Epithelial cell of esophagus (primary cell): ENCODE measurements around the gene PCDH15.
"Not testable (repeated sequence)": the region's sequence is repeated elsewhere in the genome, so short reads cannot be mapped to it uniquely, and the experiment has no call there.

Source experiments
- DNase-seq: peaks from one replicate; pipeline ENCODE4 v3.0.0; 2010; ENCODE audit warnings: low read depth
- H3K4me3 ChIP-seq: 2 replicates; pipeline ENCODE4 v1.5.1; 2011; ENCODE audit warnings: mild to moderate bottlenecking, low read length, control low read depth
- CTCF ChIP-seq: IDR thresholded peaks from 2 replicates; pipeline ENCODE4 v1.5.1; 2011; ENCODE audit warnings: low read depth, mild to moderate bottlenecking, low read length, control low read depth, inconsistent platforms; ENCODE audit not compliant: insufficient read depth; ENCODE audit errors: missing control alignments

The PCDH15 gene

GRCh38 chr10:54396031-54396430, 405.0 kb downstream of the PCDH15 start:
- DNase-seq, result no peak
- no peak overlapping the region for H3K4me3 ChIP-seq
- no peak for TF ChIP-seq CTCF

- H3K4me3 ChIP-seq, DNase-seq: not testable (repeated sequence)
Measured at GRCh38 chr10:54394598-54394997, 406.4 kb downstream of the PCDH15 start.

GRCh38 chr10:54372179-54372578, 428.9 kb downstream of the PCDH15 start:
- no peak for TF ChIP-seq CTCF
- H3K4me3 ChIP-seq, result no peak overlapping the region
- no peak for DNase-seq

- no peak overlapping the region for H3K4me3 ChIP-seq
- TF ChIP-seq CTCF, result no peak
- no peak for DNase-seq
Measured at GRCh38 chr10:54368984-54369383, 432.0 kb downstream of the PCDH15 start.

- no peak overlapping the region for H3K4me3 ChIP-seq
- no peak for TF ChIP-seq CTCF
- peak; percentile 2 for DNase-seq
Measured at GRCh38 chr10:54363390-54363789, 437.6 kb downstream of the PCDH15 start.

- no peak overlapping the region for H3K4me3 ChIP-seq
- DNase-seq, result no peak
- no peak for TF ChIP-seq CTCF
Measured at GRCh38 chr10:54342058-54342457, 459.0 kb downstream of the PCDH15 start.

GRCh38 chr10:54335296-54335695, 465.7 kb downstream of the PCDH15 start:
- no peak for TF ChIP-seq CTCF
- no peak overlapping the region for H3K4me3 ChIP-seq
- no peak for DNase-seq

GRCh38 chr10:54319341-54319740, 481.7 kb downstream of the PCDH15 start:
- TF ChIP-seq CTCF, result no peak
- no peak for DNase-seq
- H3K4me3 ChIP-seq, result no peak overlapping the region
